NCI-H146 treated with DMSO at 0.1 percent for 48 hours (cell line): ENCODE results near the gene CD109.

Experiments
- DNase-seq: peaks from one replicate; lab custom pipeline; 2025; ENCODE audit not compliant: unreplicated experiment; lab: John Stamatoyannopoulos, UW

The CD109 gene

DNA sequence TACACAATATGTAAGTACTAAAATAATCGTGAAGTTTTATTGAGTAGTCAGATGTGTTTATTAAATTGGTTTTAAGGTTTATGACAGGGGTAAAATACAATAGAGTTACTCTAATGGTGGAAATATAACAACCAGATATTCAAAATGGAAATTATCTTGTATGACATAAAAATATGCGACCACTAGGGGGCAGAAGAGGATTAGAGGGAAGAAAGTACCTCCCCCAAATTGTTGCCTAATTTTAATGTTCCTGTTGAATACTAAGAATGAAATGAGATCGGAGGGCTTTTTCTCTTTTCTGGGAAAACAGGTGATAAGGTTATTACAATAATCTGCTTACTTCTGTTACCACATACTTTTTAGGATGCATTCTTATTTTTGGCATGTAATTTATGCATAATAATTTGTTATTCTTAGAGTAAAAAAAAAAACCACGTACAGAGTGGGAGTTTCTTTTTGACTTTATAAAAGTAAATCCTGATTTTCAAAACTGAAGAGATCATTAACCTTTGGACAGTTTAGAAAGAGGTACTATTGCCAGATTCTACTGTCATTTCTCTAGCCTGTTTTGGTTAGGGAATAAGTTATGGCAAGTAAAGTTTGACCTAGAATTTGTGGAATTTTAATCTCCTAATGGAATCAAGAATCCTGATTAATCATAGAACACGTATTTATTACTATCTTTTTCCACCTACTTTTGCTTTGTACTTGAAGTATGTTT lies 159.2 kb downstream of the CD109 start:
- DNase-seq = peak; percentile 3

DNA sequence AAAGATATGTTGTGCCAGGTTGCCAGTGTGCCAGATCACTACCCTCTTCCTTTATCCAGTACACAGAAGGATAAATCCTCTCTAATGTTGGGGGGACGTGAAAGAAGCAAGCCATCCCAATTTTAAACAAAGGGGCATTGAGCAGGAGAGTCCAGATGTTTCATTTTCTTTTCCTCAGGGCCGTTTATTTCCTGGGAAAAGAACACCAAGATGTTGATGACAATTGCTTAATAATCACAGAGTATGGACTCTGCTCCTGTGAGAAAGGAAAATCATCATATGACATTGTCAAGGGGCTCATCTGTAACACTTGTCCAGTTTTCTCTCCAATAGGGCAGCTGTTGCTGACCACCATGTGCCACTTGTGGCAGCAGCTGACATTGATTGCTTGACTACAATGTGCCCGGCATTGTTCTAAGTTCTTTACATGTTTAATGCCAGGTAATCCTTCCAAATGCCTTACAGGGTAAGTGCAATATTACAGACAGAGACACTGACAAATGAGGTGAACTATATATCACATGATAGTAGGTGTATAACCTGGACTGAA lies 161.4 kb downstream of the CD109 start:
- no peak for DNase-seq

- DNase-seq = no peak
These were observed 162.4 kb downstream of the CD109 start for GRCh38 chr6:73858376-73858775.

DNA sequence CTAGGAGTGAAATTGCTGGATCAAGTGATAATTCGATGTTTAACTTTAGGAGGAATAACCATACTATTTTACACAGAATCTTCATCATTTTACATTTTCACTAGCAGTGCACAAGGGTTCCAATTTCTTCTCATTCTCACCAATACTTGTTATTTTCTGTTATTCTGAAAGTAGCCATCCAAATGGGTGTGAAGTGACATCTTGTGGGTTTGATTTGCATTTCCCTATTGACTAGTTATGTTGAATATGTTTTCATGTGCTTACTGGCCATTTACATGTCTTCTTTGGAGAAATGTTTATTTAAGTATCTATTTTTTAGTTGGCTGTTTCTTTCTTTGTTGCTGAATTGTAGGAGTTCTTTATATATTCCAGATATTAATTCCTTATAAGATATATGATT lies 164.3 kb downstream of the CD109 start:
- no peak for DNase-seq

DNA sequence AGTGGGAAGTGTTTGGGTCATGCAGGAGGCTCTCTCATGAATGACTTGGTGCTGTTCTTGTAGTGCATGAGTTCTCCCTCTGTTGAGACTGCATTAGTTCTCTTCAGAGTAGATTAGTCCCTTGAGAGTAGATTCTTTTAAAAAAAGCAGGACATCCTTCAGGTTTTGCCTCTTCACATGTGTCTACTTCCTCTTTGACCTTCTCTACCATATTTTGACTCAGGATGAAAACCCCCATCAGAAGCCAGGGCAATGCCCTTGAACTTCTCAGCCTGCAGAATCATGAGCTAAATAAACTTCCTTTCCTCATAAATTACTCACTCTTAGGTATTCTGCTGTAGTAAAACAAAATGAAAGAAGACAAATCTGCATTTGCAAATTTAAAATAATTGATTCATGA lies 170.3 kb downstream of the CD109 start:
- no peak for DNase-seq

GRCh38 chr6:73867411-73867810 lies 171.4 kb downstream of the CD109 start:
- DNase-seq = no peak

- no peak for DNase-seq
These were observed 174.9 kb downstream of the CD109 start for GRCh38 chr6:73870907-73871306.

- DNase-seq = no peak
These were observed 177.1 kb downstream of the CD109 start for GRCh38 chr6:73873081-73873480.
